ENCODE measurements around the gene ENTPD8. TPM values are rescaled to one million over a fixed set of nuclear protein-coding genes. Genes with fewer than 3 reads are reported as not detected.

ENTPD8 gene
- total and polyA plus RNA-seq, 7 donors: 0.01 TPM; not detected in 6

- no peak for TF ChIP-seq CTCF (IDR thresholded peaks at IDR 0.05)
- ATAC-seq (no peak), DNase-seq (peak in 1 of 2 donors; percentile 39)
- WGBS, 3 donors: 80 to 91% (median 82%) methylated on average over 10 to 11 of the region's 11 CpGs
- H3K9me3 ChIP-seq: no peaks in the 10 kb centered on the region
- H3K27ac ChIP-seq: no peak overlapping the region
- H3K36me3 ChIP-seq (ENCODE audit: insufficient read depth in 1 of 2, low read depth in 1 of 2): no peaks in the 10 kb centered on the region
- peaks cover 6% of the 10 kb centered on the region for H3K4me1 ChIP-seq
- H3K27me3 ChIP-seq (ENCODE audit: insufficient read depth in 3 of 3, low read length in 2 of 3): no peaks in the 10 kb centered on the region
- intact Hi-C loops (cut with DNase I): no loop called here
- no peak overlapping the region for H3K4me3 ChIP-seq
These were observed 45.5 kb downstream of the ENTPD8 start for GRCh38 chr9:137395666-137396010.

- TF ChIP-seq CTCF (IDR thresholded peaks at IDR 0.05): no peak
- Histone ChIP-seq H3K9me3 (no peaks in the 10 kb centered on the region), H3K27ac (no peak overlapping the region), H3K36me3 (ENCODE audit: insufficient read depth in 1 of 2, low read depth in 1 of 2) (no peaks in the 10 kb centered on the region), H3K4me3 (no peak overlapping the region), H3K4me1 (peaks cover 7% of the 10 kb centered on the region), H3K27me3 (ENCODE audit: insufficient read depth in 3 of 3, low read length in 2 of 3) (no peaks in the 10 kb centered on the region)
- DNase-seq: no peak
- no peak for ATAC-seq
- intact Hi-C loops (cut with DNase I): no loop called here
- WGBS, 3 donors: 80 to 85% (median 82%) methylated on average over 31 to 36 of the region's 36 CpGs
These were observed 46.1 kb downstream of the ENTPD8 start for GRCh38 chr9:137394866-137395665.

- H3K27me3 ChIP-seq (ENCODE audit: insufficient read depth in 3 of 3, low read length in 2 of 3): no peaks in the 10 kb centered on the region
- no peak overlapping the region for H3K4me3 ChIP-seq
- no peak for ATAC-seq
- H3K27ac ChIP-seq: no peak overlapping the region
- intact Hi-C loops (cut with DNase I): no loop called here
- peaks cover 7% of the 10 kb centered on the region for H3K4me1 ChIP-seq
- no peaks in the 10 kb centered on the region for H3K36me3 ChIP-seq (ENCODE audit: insufficient read depth in 1 of 2, low read depth in 1 of 2)
- no peak for TF ChIP-seq CTCF (IDR thresholded peaks at IDR 0.05)
- no peaks in the 10 kb centered on the region for H3K9me3 ChIP-seq
- 92 to 97% (median 96%) methylated on average over 27 to 28 of the region's 28 CpGs for WGBS, 3 donors
- DNase-seq: no peak
These were observed 47.7 kb downstream of the ENTPD8 start for GRCh38 chr9:137393176-137394150.

GRCh38 chr9:137392232-137393007, 48.7 kb downstream of the ENTPD8 start:
- ATAC-seq (no peak), DNase-seq (no peak)
- Histone ChIP-seq H3K4me3 (no peak overlapping the region), H3K27me3 (ENCODE audit: insufficient read depth in 3 of 3, low read length in 2 of 3) (no peaks in the 10 kb centered on the region), H3K4me1 (peaks cover 7% of the 10 kb centered on the region), H3K27ac (no peak overlapping the region), H3K36me3 (ENCODE audit: insufficient read depth in 1 of 2, low read depth in 1 of 2) (no peaks in the 10 kb centered on the region), H3K9me3 (no peaks in the 10 kb centered on the region)
- TF ChIP-seq CTCF (IDR thresholded peaks at IDR 0.05): no peak
- intact Hi-C loops (cut with DNase I): no loop called here
- 95 to 97% (median 95%) methylated on average over 22 to 23 of the region's 23 CpGs for WGBS, 3 donors
